CD14-positive monocyte (primary cell): ENCODE data around the gene MCF2L2. TPM values are rescaled to one million over a fixed set of nuclear protein-coding genes. Genes with fewer than 3 reads are reported as not detected.

ENCODE experiments used
- DNase-seq, 3 donors: peaks; one replicate each; pipeline ENCODE4 v3.0.0-alpha.2; 2011 to 2022
- H2AFZ ChIP-seq: 2 replicates; pipeline ENCODE4 v1.6.0; 2012; ENCODE audit warnings: mild to moderate bottlenecking, low read depth, low read length, inconsistent platforms; ENCODE audit not compliant: insufficient read depth, poor library complexity, severe bottlenecking
- H3K27ac ChIP-seq, 2 donors: 1 replicate in 1 of 2; 2 replicates in 1 of 2; pipeline ENCODE4 v1.5.1; 2012 to 2013; ENCODE audit warnings: low read length in 2 of 2, control low read depth in 1 of 2, inconsistent platforms in 1 of 2, low read depth in 1 of 2, mild to moderate bottlenecking in 1 of 2
- H3K27me3 ChIP-seq, 2 donors: one replicate each; pipeline versions ENCODE4 v1.6.0 to v1.6.1; 2011 to 2013; ENCODE audit warnings: low read length in 2 of 2; ENCODE audit not compliant: control insufficient read depth in 2 of 2, insufficient read depth in 2 of 2
- H3K36me3 ChIP-seq, 2 donors: replicated peaks in 1 of 2; 1 replicate in 1 of 2; 2 replicates in 1 of 2; pipeline versions ENCODE4 v1.5.1 to v1.6.1; 2012 to 2013; ENCODE audit warnings: low read length in 2 of 2, control low read depth in 1 of 2, inconsistent platforms in 1 of 2, mild to moderate bottlenecking in 1 of 2; ENCODE audit not compliant: insufficient read depth in 2 of 2, control insufficient read depth in 1 of 2
- H3K4me1 ChIP-seq, 2 donors: 1 replicate in 1 of 2; 2 replicates in 1 of 2; pipeline versions ENCODE4 v1.5.1 to v1.6.1; 2012 to 2013; ENCODE audit warnings: low read length in 2 of 2, control low read depth in 1 of 2, inconsistent platforms in 1 of 2, mild to moderate bottlenecking in 1 of 2, moderate library complexity in 1 of 2; ENCODE audit not compliant: insufficient read depth in 2 of 2, control insufficient read depth in 1 of 2
- H3K4me2 ChIP-seq: replicated peaks from 2 replicates; pipeline ENCODE3; 2012; ENCODE audit warnings: low read length, moderate library complexity, mild to moderate bottlenecking; ENCODE audit not compliant: poor library complexity, severe bottlenecking; ENCODE audit errors: extremely low read depth
- H3K4me3 ChIP-seq, 3 experiments: fragments of 200-600 bp in 1 of 3; sonication (generic) in 1 of 3; replicated peaks in 1 of 3; 1 replicate in 2 of 3; 2 replicates in 1 of 3; pipeline ENCODE4 v1.5.1; 2011 to 2013; ENCODE audit warnings: low read length in 3 of 3, mild to moderate bottlenecking in 3 of 3, control low read depth in 2 of 3, low read depth in 2 of 3, inconsistent platforms in 1 of 3, moderate library complexity in 1 of 3
- H3K79me2 ChIP-seq: 2 replicates; pipeline ENCODE4 v1.6.0; 2012; ENCODE audit warnings: mild to moderate bottlenecking, control low read depth, inconsistent platforms, low read length, moderate library complexity; ENCODE audit not compliant: insufficient read depth
- H3K9ac ChIP-seq: 2 replicates; pipeline ENCODE4 v1.6.0; 2017; ENCODE audit warnings: low read length, mild to moderate bottlenecking; ENCODE audit not compliant: insufficient read depth, poor library complexity, severe bottlenecking
- H3K9me3 ChIP-seq, 2 donors: replicated peaks in 1 of 2; 1 replicate in 1 of 2; 2 replicates in 1 of 2; pipeline versions ENCODE4 v1.5.1 to v1.6.1; 2012 to 2013; ENCODE audit warnings: low read length in 2 of 2, control low read depth in 1 of 2; ENCODE audit not compliant: control insufficient read depth in 1 of 2, insufficient read depth in 1 of 2
- H4K20me1 ChIP-seq: 2 replicates; pipeline ENCODE4 v1.6.0; 2012; ENCODE audit warnings: mild to moderate bottlenecking, low read length, control low read depth, moderate library complexity; ENCODE audit not compliant: insufficient read depth
- H3K27ac Mint-ChIP-seq, 7 donors: one replicate each; pipeline ENCODE4 v1.8.0; 2020; ENCODE audit warnings: mild to moderate bottlenecking in 7 of 7, mixed read lengths in 7 of 7, moderate library complexity in 6 of 7, inconsistent platforms in 2 of 7
- H3K27me3 Mint-ChIP-seq, 3 donors: one replicate each; pipeline ENCODE4 v1.8.0; 2021 to 2022; ENCODE audit warnings: low read depth in 3 of 3, mild to moderate bottlenecking in 3 of 3, mixed read lengths in 3 of 3, moderate library complexity in 3 of 3, inconsistent platforms in 1 of 3
- H3K36me3 Mint-ChIP-seq, 2 donors: one replicate each; pipeline ENCODE4 v1.8.0; 2020; ENCODE audit warnings: mixed read lengths in 2 of 2, inconsistent platforms in 1 of 2, mild to moderate bottlenecking in 1 of 2
- H3K4me1 Mint-ChIP-seq: one replicate; pipeline ENCODE4 v1.8.0; 2020; ENCODE audit warnings: mild to moderate bottlenecking, mixed read lengths
- H3K4me3 Mint-ChIP-seq, 2 donors: one replicate each; pipeline ENCODE4 v1.8.0; 2020; ENCODE audit warnings: mild to moderate bottlenecking in 2 of 2, mixed read lengths in 2 of 2, moderate library complexity in 1 of 2
- H3K9me3 Mint-ChIP-seq, 7 donors: one replicate each; pipeline ENCODE4 v1.8.0; 2020 to 2022; ENCODE audit warnings: mixed read lengths in 7 of 7, mild to moderate bottlenecking in 6 of 7, moderate library complexity in 6 of 7, inconsistent platforms in 2 of 7
- CTCF ChIP-seq: fragments of 200-600 bp; IDR thresholded peaks from one replicate; pipeline ENCODE4 v1.8.0; 2022; ENCODE audit warnings: antibody characterized with exemption, mild to moderate bottlenecking
- whole genome bisulfite sequencing: methylation state at CpG from one replicate; pipeline ENCODE4 v1.1.5; 2013; ENCODE audit warnings: missing lambda C conversion rate; ENCODE audit not compliant: insufficient coverage; 5-methylcytosine and 5-hydroxymethylcytosine counted together
- intact Hi-C, 2 donors: fragments of 100-400 bp; cut with micrococcal nuclease; formaldehyde crosslinking; loops; one replicate each; pipeline versions ENCODE4 v1.15.0 to v1.15.1; 2023
- polyA plus RNA-seq, 3 donors: library from polyadenylated mRNA; depleted of rRNA in 1 of 3; unstranded in 2 of 3; stranded (reverse) in 1 of 3; fragments of 300-500 nt in 2 of 3; fragments of >200 nt in 1 of 3; fragmentation: Illumina TruSeq in 2 of 3; gene quantifications; 1 replicate in 2 of 3; 2 replicates in 1 of 3; pipeline ENCODE4 v1.2.3, GENCODE V29; 2012 to 2021

MCF2L2 gene
- polyA plus RNA-seq, 3 donors: 0.01 to 0.13 TPM; not detected in 1

DNA sequence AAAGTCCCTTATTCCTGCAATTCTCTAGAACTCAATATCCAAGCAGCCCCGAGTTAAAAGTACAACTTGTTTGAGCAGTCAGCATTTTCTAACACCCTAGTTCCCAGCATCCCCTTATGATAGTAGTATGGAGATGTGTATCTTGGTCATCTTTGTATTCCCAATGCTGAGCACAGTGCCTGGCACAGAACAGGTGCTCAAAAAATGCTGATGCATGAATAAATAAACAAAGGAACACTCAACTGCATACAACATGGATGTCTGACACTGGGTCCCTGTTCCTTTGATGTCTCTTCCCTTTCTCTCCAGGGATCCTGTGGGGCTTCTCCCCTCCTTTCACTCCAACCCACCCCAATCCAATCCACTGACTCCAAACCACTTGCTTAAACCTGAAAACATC, 199.2 kb downstream of the MCF2L2 start:
- H3K4me3 Mint-ChIP-seq: no peak overlapping the region
- no peak for TF ChIP-seq CTCF
- no peak overlapping the region for H3K27ac Mint-ChIP-seq
- H3K4me1 Mint-ChIP-seq: peaks cover 13% of the 10 kb centered on the region
- intact Hi-C loops: no loop called here
- no peak overlapping the region for H2AFZ ChIP-seq
- DNase-seq: no peak
- H3K4me3 ChIP-seq: no peak overlapping the region
- no peak overlapping the region for H3K27ac ChIP-seq
- H3K36me3 ChIP-seq: no peaks in the 10 kb centered on the region
- no peaks in the 10 kb centered on the region for H3K36me3 Mint-ChIP-seq
- H4K20me1 ChIP-seq: no peaks in the 10 kb centered on the region
- H3K4me1 ChIP-seq: peaks cover 3 to 8% of the 10 kb centered on the region in 2 donors
- H3K9me3 Mint-ChIP-seq: peaks cover 0 to 5% (median 0%) of the 10 kb centered on the region in 7 donors
- H3K79me2 ChIP-seq: no peaks in the 10 kb centered on the region
- H3K9ac ChIP-seq: no peak overlapping the region
- H3K27me3 ChIP-seq: no peaks in the 10 kb centered on the region
- no peak overlapping the region for H3K4me2 ChIP-seq
- peaks cover 2 to 4% (median 3%) of the 10 kb centered on the region in 3 donors for H3K27me3 Mint-ChIP-seq
- WGBS: no CpG with 5 or more reads among the region's 1 CpG
- no peaks in the 10 kb centered on the region for H3K9me3 ChIP-seq

DNA sequence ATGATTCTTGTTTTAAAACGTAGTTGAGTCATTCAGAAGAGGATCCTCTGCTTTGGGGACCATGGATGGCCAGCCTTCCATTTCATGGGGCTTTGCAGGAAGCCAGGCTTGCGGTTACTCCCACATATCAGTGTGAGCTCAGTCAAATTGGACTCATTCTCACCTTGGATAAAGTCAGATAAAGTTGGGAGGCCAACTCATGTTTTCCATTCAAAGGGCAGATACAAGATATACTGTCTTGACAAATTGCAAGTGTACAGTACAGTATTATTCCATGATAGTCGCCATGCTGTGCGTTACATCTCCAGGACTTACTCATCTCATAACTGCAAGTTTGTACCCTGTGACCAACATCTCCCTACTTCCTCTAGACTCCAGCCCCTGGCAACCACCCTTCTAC, 200.8 kb downstream of the MCF2L2 start:
- Mint-ChIP-seq H3K27me3 (peaks cover 2 to 5% (median 3%) of the 10 kb centered on the region in 3 donors), H3K4me1 (peaks cover 14% of the 10 kb centered on the region), H3K36me3 (no peaks in the 10 kb centered on the region), H3K4me3 (no peak overlapping the region), H3K27ac (no peak overlapping the region), H3K9me3 (peaks cover 0 to 5% (median 0%) of the 10 kb centered on the region in 7 donors)
- TF ChIP-seq CTCF: no peak
- Histone ChIP-seq H2AFZ (no peak overlapping the region), H3K36me3 (no peaks in the 10 kb centered on the region), H4K20me1 (no peaks in the 10 kb centered on the region), H3K27me3 (no peaks in the 10 kb centered on the region), H3K9ac (no peak overlapping the region), H3K9me3 (no peaks in the 10 kb centered on the region), H3K4me2 (no peak overlapping the region), H3K4me3 (no peak overlapping the region), H3K4me1 (no peaks in the 10 kb centered on the region), H3K27ac (no peak overlapping the region), H3K79me2 (no peaks in the 10 kb centered on the region)
- 92% methylated on average over 2 of the region's 4 CpGs for WGBS
- intact Hi-C loops: no loop called here
- DNase-seq: no peak
